GM10248 (cell line): ENCODE measurements around the gene GNL3.

ENCODE experiments used
- CTCF ChIA-PET: fragments of 300-600 bp; sonication (Branson Sonifier 250); formaldehyde crosslinking; extraction: SDS; loops from one replicate; lab custom pipeline; 2021; ENCODE audit warnings: antibody characterized with exemption; lab: Yijun Ruan, JAX
- POLR2A ChIA-PET: fragments of 350-650 bp; sonication (Branson Sonifier 250); formaldehyde crosslinking; extraction: SDS; loops from one replicate; lab custom pipeline; 2020; ENCODE audit warnings: antibody characterized with exemption; lab: Yijun Ruan, JAX
- DNase-seq: peaks from one replicate; pipeline ENCODE4 v3.0.0; 2012; ENCODE audit errors: extremely low spot score
- CTCF ChIP-seq: IDR thresholded peaks from 2 replicates; pipeline ENCODE4 v1.5.1; 2012; ENCODE audit warnings: mild to moderate bottlenecking, low read depth; ENCODE audit errors: extremely low read depth, missing control alignments, control extremely low read depth

The GNL3 gene

GRCh38 chr3:52712291-52713212, 26.7 kb downstream of the GNL3 start:
- POLR2A ChIA-PET = no interaction called here
- no peak for DNase-seq
- TF ChIP-seq CTCF = no peak
- CTCF ChIA-PET = no interaction called here

GRCh38 chr3:52714335-52715302, 28.8 kb downstream of the GNL3 start:
- TF ChIP-seq CTCF = no peak
- POLR2A ChIA-PET = interaction anchor here (1.1 kb wide), 1 partner anchor 26 kb away, joined by 3 read pairs; no protein-coding TSS in a partner anchor
- no peak for DNase-seq
- CTCF ChIA-PET = interaction anchor here (1.1 to 1.4 kb wide), 3 partner anchors 7 to 22 kb away, joined by 3 to 9 read pairs (median 5); no protein-coding TSS in a partner anchor

GRCh38 chr3:52715714-52716305, 30.0 kb downstream of the GNL3 start:
- POLR2A ChIA-PET = interaction anchor here (1.1 kb wide), 1 partner anchor 27 kb away, joined by 3 read pairs; no protein-coding TSS in a partner anchor
- CTCF ChIA-PET = interaction anchor here (1.4 kb wide), 2 partner anchors 9 to 20 kb away, joined by 3 to 9 read pairs; no protein-coding TSS in a partner anchor
- no peak for DNase-seq
- TF ChIP-seq CTCF = no peak

- no peak for TF ChIP-seq CTCF
- ChIA-PET POLR2A (no interaction called here), CTCF (interaction anchor here (0.8 to 1.4 kb wide), 2 partner anchors 12 to 18 kb away, joined by 3 read pairs; no protein-coding TSS in a partner anchor)
- no peak for DNase-seq
Observed at GRCh38 chr3:52719618-52720017, 33.8 kb downstream of the GNL3 start.

GRCh38 chr3:52721002-52721729, 35.3 kb downstream of the GNL3 start:
- POLR2A ChIA-PET = interaction anchor here (0.7 to 1.1 kb wide), 3 partner anchors 24 to 72 kb away, joined by 3 to 4 read pairs (median 4); no protein-coding TSS in a partner anchor
- CTCF ChIA-PET = interaction anchor here (1.0 to 1.2 kb wide), 2 partner anchors 14 to 17 kb away, joined by 3 to 5 read pairs; no protein-coding TSS in a partner anchor
- DNase-seq = no peak
- TF ChIP-seq CTCF = no peak
